ENCODE results near the gene SMIM29.

SMIM29 gene

GRCh38 chr6:34225551-34225950 lies 23.3 kb downstream of the SMIM29 start:
- no peak for TF ChIP-seq CTCF (IDR thresholded peaks at IDR 0.05; ENCODE audit: control extremely low read depth, extremely low read depth, low read depth, missing control alignments)
- CTCF ChIA-PET, result interaction anchor here (1.4 kb wide), 1 partner anchor 11 kb away, joined by 4 read pairs; the partner anchor contains the start of gene HMGA1

GRCh38 chr6:34223956-34224940 lies 24.6 kb downstream of the SMIM29 start:
- no peak for TF ChIP-seq CTCF (IDR thresholded peaks at IDR 0.05; ENCODE audit: control extremely low read depth, extremely low read depth, low read depth, missing control alignments)
- POLR2A ChIA-PET, result interaction anchor here (0.5 to 2.4 kb wide), 5 partner anchors 9 to 434 kb away, joined by 3 to 27 read pairs (median 4); partner anchors contain the start of genes HMGA1 and RPS10
- DNase-seq (ENCODE audit: extremely low spot score), result peak; percentile 96
- CTCF ChIA-PET, result interaction anchor here (0.8 to 2.4 kb wide), 5 partner anchors 25 to 385 kb away, joined by 3 to 12 read pairs (median 3); partner anchors contain the start of gene SMIM29

More at GRCh38 chr6:34225551-34225950, 23.3 kb downstream of the SMIM29 start:
- no peak for DNase-seq (ENCODE audit: extremely low spot score)
- POLR2A ChIA-PET, result no interaction called here

- no peak for DNase-seq (ENCODE audit: extremely low spot score)
- TF ChIP-seq CTCF (IDR thresholded peaks at IDR 0.05; ENCODE audit: control extremely low read depth, extremely low read depth, low read depth, missing control alignments), result no peak
- ChIA-PET POLR2A (interaction anchor here (0.5 to 2.4 kb wide), 5 partner anchors 10 to 434 kb away, joined by 3 to 27 read pairs (median 4); partner anchors contain the start of genes HMGA1 and RPS10), CTCF (interaction anchor here (1.1 to 2.4 kb wide), 4 partner anchors 26 to 386 kb away, joined by 3 to 12 read pairs (median 4); partner anchors contain the start of gene SMIM29)
Measured at GRCh38 chr6:34223381-34223955, 25.3 kb downstream of the SMIM29 start.

GRCh38 chr6:34218691-34219090 lies 30.1 kb downstream of the SMIM29 start:
- no peak for TF ChIP-seq CTCF (IDR thresholded peaks at IDR 0.05; ENCODE audit: control extremely low read depth, extremely low read depth, low read depth, missing control alignments)
- no peak for DNase-seq (ENCODE audit: extremely low spot score)
- CTCF ChIA-PET, result interaction anchor here (0.9 to 1.6 kb wide), 2 partner anchors 10 to 55 kb away, joined by 3 read pairs; no protein-coding TSS in a partner anchor
- POLR2A ChIA-PET, result no interaction called here

- TF ChIP-seq CTCF (IDR thresholded peaks at IDR 0.05; ENCODE audit: control extremely low read depth, extremely low read depth, low read depth, missing control alignments), result no peak
- ChIA-PET POLR2A (no interaction called here), CTCF (no interaction called here)
- no peak for DNase-seq (ENCODE audit: extremely low spot score)
Measured at GRCh38 chr6:34213772-34214171, 35.0 kb downstream of the SMIM29 start.

Data from GM10248 (cell line).